Activated gamma-delta T cell (primary cell): ENCODE results near the gene MBNL1.

Source experiments
- DNase-seq: peaks from one replicate; lab custom pipeline; 2025; lab: John Stamatoyannopoulos, UW

Gene MBNL1

DNA sequence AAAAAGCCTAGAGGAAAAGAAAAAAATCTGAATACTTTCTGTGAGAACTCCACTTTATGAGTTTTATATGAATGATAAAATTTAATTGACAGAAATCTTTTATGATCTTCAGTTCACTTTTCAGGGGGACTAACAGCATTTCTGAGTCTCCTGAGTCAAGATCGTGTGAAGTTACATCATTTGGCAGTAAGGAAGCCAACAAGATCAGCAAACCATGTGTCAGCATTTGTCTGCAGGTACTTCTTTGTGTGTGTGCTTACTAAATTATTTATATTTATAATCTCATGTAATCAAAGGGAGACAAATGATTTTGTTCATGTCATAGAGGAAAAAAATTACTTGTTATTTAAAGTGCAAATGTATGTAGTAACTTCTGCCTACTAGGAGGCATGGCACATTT, 217.6 kb downstream of the MBNL1 start:
- no peak for DNase-seq

DNA sequence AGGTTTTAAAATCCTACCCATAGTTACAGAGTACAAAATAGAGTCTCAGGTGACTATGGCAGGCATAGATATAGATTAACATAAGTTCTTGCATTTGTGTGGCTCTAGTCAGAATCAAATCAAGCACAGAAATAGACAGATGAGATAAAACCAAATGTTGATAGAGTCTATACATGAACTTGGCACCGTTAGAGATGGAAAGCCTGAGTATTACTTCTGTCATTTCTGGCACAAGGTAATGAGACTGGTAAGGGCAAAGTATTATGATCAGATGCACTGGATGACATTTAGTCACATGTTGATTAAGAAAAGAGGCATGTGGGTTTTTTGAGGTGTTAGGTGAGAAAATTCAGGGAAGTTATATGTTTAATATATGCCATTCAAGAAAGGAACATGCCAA, 219.7 kb downstream of the MBNL1 start:
- DNase-seq = no peak

DNA sequence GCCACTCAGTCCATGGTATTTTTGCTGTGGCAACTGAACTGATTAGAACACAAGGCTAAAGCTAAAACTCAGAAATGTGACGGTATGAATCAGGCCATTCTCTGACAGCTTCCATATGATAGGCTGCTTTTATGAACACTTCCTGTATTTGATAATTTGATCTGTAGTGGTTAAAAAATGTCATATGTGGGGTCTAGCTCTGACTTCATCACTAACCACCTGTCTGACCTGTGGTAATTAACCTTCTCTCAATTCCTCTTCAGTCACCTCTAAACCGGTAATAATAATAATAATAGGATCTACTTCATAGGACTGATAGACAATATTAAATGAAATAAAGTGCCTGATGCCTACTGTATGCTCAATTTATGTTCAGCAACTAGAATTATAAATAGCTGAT, 223.2 kb downstream of the MBNL1 start:
- DNase-seq = no peak

DNA sequence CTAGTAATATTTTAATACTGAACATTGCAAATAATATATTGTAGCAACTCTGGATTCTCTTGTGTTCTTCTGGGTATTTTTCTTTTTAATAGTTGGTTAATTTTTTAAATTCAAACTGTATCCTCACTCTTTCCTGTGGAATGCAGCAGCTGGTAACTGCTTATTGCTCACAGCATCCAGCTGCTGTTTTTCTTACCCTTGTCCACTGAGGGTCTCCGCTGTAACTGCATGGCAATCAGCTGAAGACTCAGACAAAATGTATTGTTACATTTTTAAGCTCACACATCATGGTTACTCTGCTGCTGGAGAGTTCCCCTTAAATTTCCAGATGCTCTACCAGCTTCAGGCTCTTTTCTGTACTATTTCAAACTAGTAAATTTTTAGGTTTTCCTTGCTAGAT, 227.6 kb downstream of the MBNL1 start:
- no peak for DNase-seq

DNA sequence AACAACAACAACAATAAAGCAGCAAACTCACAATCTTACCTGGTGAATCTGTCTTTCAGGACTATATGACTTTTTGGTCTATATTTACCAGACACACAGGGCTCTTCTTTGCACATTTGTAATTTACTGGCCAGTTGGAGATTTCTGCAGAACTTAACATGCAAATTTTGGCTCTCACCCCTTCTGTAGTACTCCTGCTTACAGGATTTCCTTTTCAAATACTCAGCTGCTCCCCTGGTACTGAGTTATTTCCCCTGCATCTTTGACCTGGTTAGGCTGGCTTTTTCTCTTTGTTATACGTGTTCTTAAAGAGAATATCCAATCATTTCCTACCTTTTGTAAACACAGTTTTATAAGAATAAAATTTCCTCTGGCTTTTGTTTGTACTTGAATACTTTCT, 228.0 kb downstream of the MBNL1 start:
- DNase-seq = no peak

DNA sequence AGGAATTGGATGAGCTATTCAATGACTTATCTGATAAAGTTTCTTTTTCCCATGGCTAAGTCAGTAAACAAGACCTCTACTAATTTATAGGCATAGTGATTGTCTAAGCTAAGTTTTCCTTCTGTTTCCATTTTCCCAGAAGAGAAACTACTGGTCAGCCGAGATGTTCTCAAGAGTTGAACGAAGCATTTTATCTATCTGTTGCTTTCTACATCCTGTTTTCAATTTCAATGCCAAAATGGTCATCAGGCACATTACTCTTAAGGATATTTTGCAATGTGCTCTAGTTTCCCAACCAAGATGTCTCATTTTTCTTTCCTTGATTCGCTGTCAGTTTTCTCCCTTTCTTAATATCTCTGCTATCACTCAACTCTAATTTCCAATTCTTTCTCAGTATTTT, 228.7 kb downstream of the MBNL1 start:
- no peak for DNase-seq

DNA sequence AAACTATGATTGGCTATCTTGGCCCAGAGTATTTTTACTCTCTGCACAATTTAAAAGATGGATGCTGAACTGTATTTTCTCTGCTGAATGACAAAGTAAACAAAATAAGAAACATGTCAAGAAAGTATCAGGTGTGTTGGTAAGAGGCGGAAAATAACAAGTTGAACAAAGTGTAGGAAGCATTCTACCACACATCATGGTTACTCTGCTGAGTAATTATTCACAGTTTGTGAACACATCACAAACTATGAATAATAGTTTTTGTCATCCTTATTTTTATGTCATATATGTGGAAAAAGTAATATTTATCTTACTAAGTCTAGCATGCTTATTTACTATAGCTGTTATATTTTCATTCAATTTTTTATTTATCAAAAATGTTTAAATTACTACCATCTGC, 229.2 kb downstream of the MBNL1 start:
- no peak for DNase-seq

DNA sequence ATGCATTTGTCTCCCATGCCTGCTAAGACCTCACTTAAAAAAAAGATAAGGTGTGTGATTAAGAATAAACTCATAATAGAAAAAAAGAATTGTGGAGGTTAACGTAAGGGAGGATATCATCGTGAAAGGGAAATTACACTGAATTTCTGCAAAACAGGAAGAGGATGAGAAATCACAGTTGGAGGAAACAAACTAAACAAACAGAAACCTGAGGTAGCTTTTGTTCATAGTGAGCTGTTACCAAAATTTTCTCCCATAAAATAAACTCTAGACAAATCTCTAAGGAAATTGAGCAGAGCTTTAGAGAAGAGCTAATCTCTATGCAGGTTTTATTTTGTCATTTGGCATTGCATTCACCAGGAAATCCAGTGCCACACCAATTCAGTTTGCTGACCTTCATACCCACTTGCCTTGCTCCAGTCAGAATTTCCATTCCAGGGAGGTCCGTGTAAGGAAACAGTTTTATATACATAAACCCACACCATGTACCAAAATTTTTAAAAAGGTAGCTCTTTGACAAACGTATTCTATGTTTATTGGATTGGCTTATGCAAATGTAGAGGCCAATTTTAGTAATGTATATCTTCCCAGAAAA, 231.2 kb downstream of the MBNL1 start:
- no peak for DNase-seq

DNA sequence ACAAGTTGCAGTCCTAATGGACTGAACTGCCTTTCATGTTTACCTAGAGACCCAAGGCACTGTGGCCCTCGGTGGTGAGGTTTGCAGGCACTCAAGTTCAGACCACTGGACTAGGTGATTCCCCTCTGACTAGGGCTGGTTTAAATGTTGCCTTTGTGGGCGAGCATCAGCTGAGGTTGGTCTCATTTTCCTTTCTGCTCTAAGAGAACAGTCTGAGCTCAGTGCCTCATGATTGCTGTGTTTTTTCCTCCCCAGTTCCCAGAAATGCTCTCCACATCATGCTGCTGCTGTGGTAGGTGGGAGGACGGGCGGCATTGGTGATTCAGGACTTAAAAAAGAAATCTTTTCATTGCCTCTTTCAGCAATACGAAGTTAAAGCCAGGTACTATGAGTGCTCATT, 237.2 kb downstream of the MBNL1 start:
- DNase-seq = no peak

DNA sequence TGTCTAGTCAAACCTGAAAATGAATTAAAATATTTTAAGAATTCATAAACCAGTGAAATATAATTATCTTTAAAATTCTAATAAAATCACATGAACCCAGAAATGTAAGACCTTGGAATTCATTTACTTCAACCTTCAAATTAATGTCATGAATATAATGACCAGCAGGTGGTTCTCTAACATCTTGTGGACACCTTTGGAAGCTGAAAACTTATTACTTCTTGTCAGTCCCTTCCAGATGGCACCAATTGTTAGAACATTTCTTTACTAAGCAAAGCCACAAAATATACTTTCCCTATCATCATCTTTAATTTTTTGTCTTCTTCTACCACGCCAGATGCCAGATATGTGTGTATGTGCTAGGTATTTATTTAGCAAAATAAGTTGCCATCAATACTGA, 240.0 kb downstream of the MBNL1 start:
- DNase-seq = no peak

DNA sequence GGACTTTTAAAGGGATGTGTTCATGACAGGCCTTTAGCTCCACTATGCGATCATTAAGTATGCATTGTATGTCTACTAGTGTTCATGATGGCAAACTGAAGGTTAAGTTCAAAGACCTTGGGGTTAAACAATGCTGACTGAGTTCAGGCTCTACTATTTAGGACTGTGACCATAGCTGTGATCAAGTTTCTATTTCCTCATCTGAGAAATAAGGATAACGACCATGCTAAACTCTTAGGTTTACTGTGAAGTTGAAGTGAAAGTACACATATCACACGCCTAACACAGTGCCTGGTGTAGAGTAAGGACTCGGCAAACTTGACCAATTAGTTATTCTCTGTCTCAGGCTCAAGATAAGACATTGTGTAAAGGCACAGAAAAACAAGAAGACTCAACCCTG, 243.2 kb downstream of the MBNL1 start:
- no peak for DNase-seq

DNA sequence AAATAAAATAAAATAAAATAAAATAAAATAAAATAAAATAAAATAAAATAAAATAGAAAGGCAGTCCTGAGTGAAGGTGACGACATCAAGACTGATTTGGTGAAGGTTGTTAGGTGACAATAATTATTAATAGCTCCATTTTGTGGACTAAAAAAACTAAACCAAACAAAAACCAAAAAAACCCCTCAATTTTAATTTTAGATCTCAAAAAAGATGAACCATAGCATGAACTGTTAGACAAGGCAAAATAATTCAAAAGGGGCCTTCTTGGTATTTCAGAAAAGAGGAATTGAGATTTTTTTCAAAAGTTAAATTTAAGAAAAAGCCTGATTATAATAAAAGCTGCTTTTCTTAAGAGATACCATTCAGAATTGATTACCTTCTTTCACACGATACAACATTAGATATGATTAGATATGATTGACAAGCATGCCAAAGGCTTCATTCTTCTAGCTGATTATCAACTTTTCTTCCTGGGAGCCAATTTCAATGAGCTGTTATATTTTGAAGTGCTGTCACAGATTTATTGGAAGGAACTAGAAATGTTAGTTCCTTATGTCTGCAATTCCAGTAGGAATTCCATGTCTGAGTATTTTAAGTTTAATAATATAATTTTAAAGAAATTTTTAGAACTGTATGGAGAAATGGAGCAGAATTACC, 244.7 kb downstream of the MBNL1 start:
- DNase-seq = no peak
